Measurements from ENCODE around the gene ZCCHC24. TPM values are rescaled to one million over a fixed set of nuclear protein-coding genes. Genes with fewer than 3 reads are reported as not detected.

ZCCHC24 gene
- total RNA-seq, 2 experiments from 2014 or later, result 0.52 to 0.69 TPM

DNA sequence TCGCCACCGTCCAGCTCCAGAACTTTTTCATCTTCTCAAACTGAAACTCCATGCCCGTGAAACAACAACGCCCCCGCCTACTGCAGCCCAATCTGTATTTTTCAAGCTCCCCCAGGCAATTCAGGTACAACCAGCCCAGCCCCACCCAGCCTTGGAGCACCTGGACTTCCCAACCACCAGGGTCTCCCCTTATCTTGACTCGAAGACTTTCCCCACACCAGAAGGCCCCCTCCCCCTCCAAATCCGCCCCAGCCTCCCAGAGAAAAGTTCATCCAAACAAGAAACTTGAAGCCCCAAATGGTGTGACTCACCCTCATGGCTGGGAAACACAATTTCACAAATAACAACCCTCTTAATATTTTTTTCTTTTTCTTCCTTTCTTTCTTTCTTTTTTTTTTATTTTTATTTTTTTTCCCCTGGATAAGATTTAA is 10.6 kb downstream of the ZCCHC24 start:
- Mint-ChIP-seq H3K4me1 (ENCODE audit: low read depth) (peaks cover 8% of the 10 kb centered on the region), H3K9me3 (no peaks in the 10 kb centered on the region), H3K27me3 (ENCODE audit: low read depth) (no peaks in the 10 kb centered on the region), H3K4me3 (no peak overlapping the region), H3K36me3 (ENCODE audit: low read depth) (no peaks in the 10 kb centered on the region), H3K27ac (no peak overlapping the region)
- DNase-seq, result no peak
- intact Hi-C loops (cut with micrococcal nuclease), result no loop called here
- CTCF ChIA-PET, result interaction anchor here (1.0 kb wide), 1 partner anchor 9 kb away, joined by 3 read pairs; no protein-coding TSS in a partner anchor

DNA sequence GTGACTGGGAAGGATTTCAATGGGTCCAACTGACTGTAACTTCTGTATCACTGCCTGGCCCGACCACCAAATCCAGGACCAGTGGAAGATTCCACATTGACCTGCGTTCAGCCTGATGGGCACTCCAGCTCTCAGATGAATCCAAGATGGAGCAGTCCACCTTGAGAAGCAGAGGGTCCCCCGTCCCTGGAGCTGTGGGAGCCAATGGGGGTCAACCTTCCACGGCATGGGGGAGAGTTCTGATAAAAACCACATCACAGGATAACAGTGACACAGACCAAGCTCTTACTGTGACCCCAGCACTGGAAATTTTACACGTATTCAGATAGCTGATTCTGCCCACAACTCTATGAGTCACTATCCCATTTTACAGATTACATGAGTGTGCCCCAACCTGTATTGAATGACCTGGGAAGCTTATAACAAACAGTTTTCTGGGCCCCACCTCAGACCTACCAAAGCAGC is 11.2 kb downstream of the ZCCHC24 start:
- Mint-ChIP-seq H3K4me1 (ENCODE audit: low read depth) (peaks cover 8% of the 10 kb centered on the region), H3K36me3 (ENCODE audit: low read depth) (no peaks in the 10 kb centered on the region), H3K27ac (no peak overlapping the region), H3K4me3 (no peak overlapping the region), H3K27me3 (ENCODE audit: low read depth) (no peaks in the 10 kb centered on the region), H3K9me3 (no peaks in the 10 kb centered on the region)
- CTCF ChIA-PET, result no interaction called here
- intact Hi-C loops (cut with micrococcal nuclease), result no loop called here
- peak; percentile 17 for DNase-seq

DNA sequence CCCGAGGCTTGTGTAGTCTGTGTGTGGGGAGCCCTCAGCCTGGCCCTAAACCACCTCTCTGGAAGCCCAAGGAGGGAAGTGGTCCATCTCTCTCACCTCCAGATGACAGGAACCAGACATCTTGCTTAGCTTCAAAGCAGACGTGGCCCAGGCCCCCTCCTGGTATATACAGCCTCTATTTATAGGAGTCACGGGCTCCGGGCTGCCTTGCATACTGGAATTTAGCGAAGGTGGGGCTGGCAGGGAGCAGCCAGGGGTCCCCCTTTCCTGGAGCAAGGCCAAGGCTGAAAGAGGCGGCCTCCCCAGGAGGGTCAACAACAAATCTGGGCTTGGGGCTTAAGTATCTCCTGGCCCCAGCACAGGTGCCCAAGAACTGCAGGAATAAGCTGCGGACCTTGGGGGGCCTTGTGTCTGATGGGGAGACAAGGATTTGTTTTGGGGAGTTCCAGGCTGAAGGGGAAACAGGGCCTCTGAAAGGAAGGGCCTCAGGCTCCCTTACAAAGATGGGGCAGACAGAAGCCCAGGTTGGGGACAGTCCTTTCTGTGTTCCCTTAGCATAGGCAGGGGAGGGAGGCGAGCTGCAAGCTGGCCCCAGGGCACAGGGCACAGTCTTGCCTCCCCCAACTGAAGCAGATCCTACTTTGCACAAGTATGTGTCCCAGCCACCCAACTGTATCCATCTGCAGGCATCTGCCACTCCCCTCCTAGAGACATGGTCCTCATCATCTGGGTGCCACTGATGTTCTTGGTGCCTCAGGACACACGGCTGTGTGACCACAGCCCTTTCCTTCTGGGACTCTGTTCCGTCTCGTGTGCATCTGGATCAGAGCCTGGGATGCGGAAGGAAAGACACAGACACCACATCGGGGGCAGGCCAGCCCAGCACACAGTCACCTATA is 11.9 kb downstream of the ZCCHC24 start:
- no peak overlapping the region for H3K27ac Mint-ChIP-seq
- CTCF ChIA-PET, result interaction anchor here (0.6 kb wide), 2 partner anchors 59 to 580 kb away, joined by 3 to 4 read pairs; no protein-coding TSS in a partner anchor
- no peaks in the 10 kb centered on the region for H3K36me3 Mint-ChIP-seq (ENCODE audit: low read depth)
- H3K4me1 Mint-ChIP-seq (ENCODE audit: low read depth), result peaks cover 8% of the 10 kb centered on the region
- no peak overlapping the region for H3K4me3 Mint-ChIP-seq
- intact Hi-C loops (cut with micrococcal nuclease), result no loop called here
- DNase-seq, result no peak
- H3K9me3 Mint-ChIP-seq, result no peaks in the 10 kb centered on the region
- no peaks in the 10 kb centered on the region for H3K27me3 Mint-ChIP-seq (ENCODE audit: low read depth)

DNA sequence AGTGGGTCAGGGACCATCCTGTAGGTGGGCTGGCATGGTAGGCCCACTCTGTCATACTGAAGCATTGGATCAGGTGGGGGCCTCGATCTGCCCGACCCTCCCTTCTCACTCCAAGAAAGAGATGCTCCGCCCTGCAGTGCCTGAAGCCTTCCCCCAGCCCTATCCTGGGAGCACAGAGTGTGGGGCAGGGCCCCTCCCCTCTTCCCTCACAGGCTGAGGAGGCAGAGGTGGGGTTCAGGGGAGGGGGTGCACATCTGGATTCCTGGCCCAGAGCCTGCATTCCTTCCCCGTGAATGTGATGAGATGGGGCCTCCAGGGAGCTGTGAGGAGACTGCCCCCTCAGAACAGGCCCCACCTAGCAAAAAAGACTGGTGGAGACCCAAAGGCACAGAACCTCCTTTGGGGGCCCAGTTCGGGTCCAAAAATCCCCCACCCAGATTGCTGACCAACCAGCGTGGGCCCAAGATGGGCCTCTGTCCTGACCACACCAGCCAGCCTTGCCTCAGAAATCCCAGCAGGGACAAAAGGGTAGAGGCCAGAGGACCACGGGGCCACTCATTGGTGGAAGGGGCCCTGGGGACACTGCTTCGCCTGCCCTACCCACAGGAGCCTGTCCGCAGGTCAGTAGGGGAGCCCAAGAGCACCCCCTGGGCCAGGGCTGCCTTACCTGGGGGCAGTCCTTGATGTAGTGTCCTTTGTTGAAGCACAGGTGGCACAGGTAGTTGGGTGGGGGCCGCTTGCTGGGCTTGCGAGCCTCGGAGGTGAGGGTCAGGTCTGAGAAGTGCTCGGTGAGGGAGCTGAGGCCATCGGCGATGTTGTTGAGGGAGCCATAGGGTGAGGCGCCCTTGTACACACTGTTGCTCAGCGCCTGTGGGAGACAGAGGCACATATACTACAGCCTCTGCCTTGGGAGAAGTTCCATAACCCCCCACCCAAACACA is 13.3 kb downstream of the ZCCHC24 start:
- Mint-ChIP-seq H3K27ac (no peak overlapping the region), H3K9me3 (no peaks in the 10 kb centered on the region), H3K4me3 (no peak overlapping the region), H3K27me3 (ENCODE audit: low read depth) (no peaks in the 10 kb centered on the region), H3K36me3 (ENCODE audit: low read depth) (no peaks in the 10 kb centered on the region), H3K4me1 (ENCODE audit: low read depth) (peaks cover 8% of the 10 kb centered on the region)
- intact Hi-C loops (cut with micrococcal nuclease), result no loop called here
- DNase-seq, result no peak
- CTCF ChIA-PET, result no interaction called here

DNA sequence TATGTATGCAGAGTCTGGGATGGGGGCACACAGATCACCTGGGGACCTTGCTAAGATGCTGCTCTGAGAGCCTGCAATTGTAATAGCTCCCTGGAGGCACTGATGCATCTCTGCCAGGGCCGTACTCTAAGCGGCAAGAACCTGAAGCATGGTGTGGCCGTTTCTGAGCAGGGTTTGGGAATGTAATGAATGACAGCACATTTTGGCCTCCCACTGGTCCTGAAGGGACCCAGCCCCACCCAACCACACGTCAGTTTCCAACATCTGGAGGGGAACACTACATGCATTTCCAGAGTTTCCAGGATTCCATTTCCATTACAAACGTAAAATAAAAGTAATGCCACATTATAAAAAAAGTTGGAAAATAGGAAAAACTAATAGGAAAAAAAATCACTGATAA is 14.0 kb downstream of the ZCCHC24 start:
- Mint-ChIP-seq H3K27me3 (ENCODE audit: low read depth) (no peaks in the 10 kb centered on the region), H3K9me3 (no peaks in the 10 kb centered on the region), H3K36me3 (ENCODE audit: low read depth) (no peaks in the 10 kb centered on the region), H3K27ac (no peak overlapping the region), H3K4me1 (ENCODE audit: low read depth) (peaks cover 8% of the 10 kb centered on the region), H3K4me3 (no peak overlapping the region)
- no peak for DNase-seq
- CTCF ChIA-PET, result interaction anchor here (0.5 to 0.9 kb wide), 2 partner anchors 36 to 57 kb away, joined by 3 read pairs; no protein-coding TSS in a partner anchor
- intact Hi-C loops (cut with micrococcal nuclease), result no loop called here

DNA sequence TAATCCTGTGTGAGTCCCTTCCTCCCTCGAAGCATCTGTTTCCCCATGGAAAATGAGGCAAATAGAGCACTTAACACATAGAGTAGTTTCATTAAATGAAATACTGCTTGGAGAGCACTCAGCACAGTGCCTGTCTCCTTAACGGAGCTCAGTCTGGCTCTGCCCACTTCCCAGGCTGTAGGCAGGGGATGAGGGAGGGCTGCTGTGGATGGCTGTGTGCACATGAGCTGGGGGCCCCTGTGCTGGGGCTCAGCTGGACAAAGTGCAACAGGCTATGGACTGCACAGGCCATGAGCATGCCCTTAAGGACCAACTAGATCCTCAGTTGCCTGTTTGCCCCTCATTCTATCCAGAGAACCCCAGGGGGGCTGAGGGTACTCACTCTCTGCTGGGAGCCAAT is 14.5 kb downstream of the ZCCHC24 start:
- H3K27ac Mint-ChIP-seq, result no peak overlapping the region
- no peaks in the 10 kb centered on the region for H3K27me3 Mint-ChIP-seq (ENCODE audit: low read depth)
- no peaks in the 10 kb centered on the region for H3K9me3 Mint-ChIP-seq
- H3K4me3 Mint-ChIP-seq, result no peak overlapping the region
- intact Hi-C loops (cut with micrococcal nuclease), result no loop called here
- peaks cover 8% of the 10 kb centered on the region for H3K4me1 Mint-ChIP-seq (ENCODE audit: low read depth)
- H3K36me3 Mint-ChIP-seq (ENCODE audit: low read depth), result no peaks in the 10 kb centered on the region
- DNase-seq, result no peak
- CTCF ChIA-PET, result interaction anchor here (0.5 to 0.9 kb wide), 2 partner anchors 37 to 56 kb away, joined by 3 read pairs; no protein-coding TSS in a partner anchor

DNA sequence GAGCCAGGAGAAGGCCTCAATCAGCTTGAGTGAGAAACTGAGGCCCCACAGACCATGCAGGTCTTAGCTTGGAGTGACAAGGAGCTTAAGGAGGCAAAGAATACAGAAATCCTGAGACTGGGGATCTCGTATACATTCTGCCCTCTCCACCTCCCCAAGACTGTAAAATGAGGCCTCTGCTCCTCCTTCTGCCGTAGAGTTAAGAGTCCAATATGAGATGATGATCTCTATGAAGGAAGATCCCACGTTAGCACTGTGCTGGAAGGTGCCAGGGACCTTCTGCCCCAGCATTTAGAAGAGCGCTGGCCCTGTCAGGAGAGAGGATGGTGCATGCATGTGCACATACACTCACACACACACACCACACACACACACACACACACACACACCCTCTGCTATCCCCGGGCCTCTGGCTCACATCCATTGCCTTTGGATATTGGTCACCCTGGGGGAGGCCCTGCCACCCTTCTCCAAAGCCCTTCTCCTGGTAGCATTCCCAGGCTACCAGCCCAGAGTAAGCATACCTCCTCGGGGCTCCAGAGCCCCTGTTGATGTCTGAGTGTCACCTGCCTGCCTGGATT is 15.0 kb downstream of the ZCCHC24 start:
- no peaks in the 10 kb centered on the region for H3K9me3 Mint-ChIP-seq
- H3K4me3 Mint-ChIP-seq, result no peak overlapping the region
- no peak overlapping the region for H3K27ac Mint-ChIP-seq
- CTCF ChIA-PET, result interaction anchor here (0.9 kb wide), 1 partner anchor 56 kb away, joined by 3 read pairs; no protein-coding TSS in a partner anchor
- H3K4me1 Mint-ChIP-seq (ENCODE audit: low read depth), result peaks cover 8% of the 10 kb centered on the region
- H3K36me3 Mint-ChIP-seq (ENCODE audit: low read depth), result no peaks in the 10 kb centered on the region
- DNase-seq, result no peak
- intact Hi-C loops (cut with micrococcal nuclease), result no loop called here
- H3K27me3 Mint-ChIP-seq (ENCODE audit: low read depth), result no peaks in the 10 kb centered on the region

DNA sequence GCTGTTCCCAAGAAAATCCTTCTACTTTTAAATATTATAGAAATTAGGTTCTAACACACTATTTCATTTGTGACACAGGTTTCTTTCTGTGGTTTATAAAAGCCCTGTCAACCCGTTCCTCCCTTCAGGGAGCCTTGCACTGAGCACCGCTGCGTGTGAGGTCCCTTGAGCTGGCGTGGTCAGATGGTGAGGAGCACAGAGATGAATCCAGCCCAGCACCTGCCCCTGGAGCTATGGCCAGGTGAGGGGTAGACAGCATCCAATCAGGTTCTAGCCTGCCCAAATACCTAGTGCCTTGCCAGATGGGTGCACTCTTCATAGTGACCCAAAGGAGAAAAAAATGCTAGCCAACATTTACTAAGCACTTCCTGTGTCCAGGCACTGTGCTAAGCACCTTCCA is 15.7 kb downstream of the ZCCHC24 start:
- Mint-ChIP-seq H3K27ac (no peak overlapping the region), H3K9me3 (no peaks in the 10 kb centered on the region), H3K36me3 (ENCODE audit: low read depth) (no peaks in the 10 kb centered on the region), H3K4me3 (no peak overlapping the region), H3K4me1 (ENCODE audit: low read depth) (peaks cover 7% of the 10 kb centered on the region), H3K27me3 (ENCODE audit: low read depth) (no peaks in the 10 kb centered on the region)
- intact Hi-C loops (cut with micrococcal nuclease), result no loop called here
- no peak for DNase-seq
- CTCF ChIA-PET, result no interaction called here

DNA sequence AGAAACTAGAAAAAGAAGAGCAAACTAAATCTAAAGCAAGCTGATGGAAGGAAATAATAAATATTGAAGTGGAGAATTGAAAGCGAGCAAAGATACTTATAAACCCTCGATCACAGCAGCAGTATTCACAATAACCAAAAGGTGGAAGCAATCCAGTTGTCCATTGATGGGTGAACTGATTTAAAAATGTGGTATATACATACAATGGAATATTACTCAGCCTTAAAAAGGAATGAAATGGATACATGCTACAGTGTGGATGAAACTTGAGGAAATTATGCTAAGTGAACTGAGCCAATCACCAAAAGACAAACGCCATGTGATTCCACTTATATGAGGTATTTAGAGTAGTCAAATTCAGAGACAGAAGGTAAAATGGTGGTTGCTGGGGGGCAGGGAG is 17.5 kb downstream of the ZCCHC24 start:
- Mint-ChIP-seq H3K9me3 (no peaks in the 10 kb centered on the region), H3K36me3 (ENCODE audit: low read depth) (no peaks in the 10 kb centered on the region), H3K4me3 (no peak overlapping the region), H3K27me3 (ENCODE audit: low read depth) (no peaks in the 10 kb centered on the region), H3K27ac (no peak overlapping the region), H3K4me1 (ENCODE audit: low read depth) (no peaks in the 10 kb centered on the region)
- intact Hi-C loops (cut with micrococcal nuclease), result no loop called here
- no peak for DNase-seq
- CTCF ChIA-PET, result no interaction called here

DNA sequence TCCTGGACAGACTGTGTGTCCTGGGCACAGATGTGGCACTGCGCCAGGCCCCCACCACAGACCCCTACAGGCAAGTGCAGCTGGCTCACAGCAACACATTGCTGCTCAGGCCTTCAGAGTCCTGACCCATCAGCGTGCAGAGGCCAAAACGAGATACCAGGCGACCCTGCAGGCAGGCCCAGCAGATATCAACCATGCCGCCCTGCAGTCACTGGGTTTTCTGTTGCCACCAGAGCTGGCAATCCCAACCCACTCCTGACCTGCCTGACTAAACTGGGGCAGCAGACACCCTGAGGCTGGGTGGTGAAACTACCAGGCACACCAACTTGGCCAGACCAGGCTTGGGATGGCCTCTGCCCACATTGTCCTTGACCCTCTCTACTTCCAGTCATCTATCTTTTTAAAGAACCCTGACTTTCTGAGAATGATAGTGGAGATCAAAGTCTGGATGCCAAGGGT is 20.3 kb downstream of the ZCCHC24 start:
- H3K27me3 Mint-ChIP-seq (ENCODE audit: low read depth), result no peaks in the 10 kb centered on the region
- no peak overlapping the region for H3K4me3 Mint-ChIP-seq
- intact Hi-C loops (cut with micrococcal nuclease), result no loop called here
- H3K36me3 Mint-ChIP-seq (ENCODE audit: low read depth), result no peaks in the 10 kb centered on the region
- no peaks in the 10 kb centered on the region for H3K4me1 Mint-ChIP-seq (ENCODE audit: low read depth)
- no peak overlapping the region for H3K27ac Mint-ChIP-seq
- no peak for DNase-seq
- CTCF ChIA-PET, result interaction anchor here (1.0 kb wide), 1 partner anchor 43 kb away, joined by 3 read pairs; no protein-coding TSS in a partner anchor
- no peaks in the 10 kb centered on the region for H3K9me3 Mint-ChIP-seq

DNA sequence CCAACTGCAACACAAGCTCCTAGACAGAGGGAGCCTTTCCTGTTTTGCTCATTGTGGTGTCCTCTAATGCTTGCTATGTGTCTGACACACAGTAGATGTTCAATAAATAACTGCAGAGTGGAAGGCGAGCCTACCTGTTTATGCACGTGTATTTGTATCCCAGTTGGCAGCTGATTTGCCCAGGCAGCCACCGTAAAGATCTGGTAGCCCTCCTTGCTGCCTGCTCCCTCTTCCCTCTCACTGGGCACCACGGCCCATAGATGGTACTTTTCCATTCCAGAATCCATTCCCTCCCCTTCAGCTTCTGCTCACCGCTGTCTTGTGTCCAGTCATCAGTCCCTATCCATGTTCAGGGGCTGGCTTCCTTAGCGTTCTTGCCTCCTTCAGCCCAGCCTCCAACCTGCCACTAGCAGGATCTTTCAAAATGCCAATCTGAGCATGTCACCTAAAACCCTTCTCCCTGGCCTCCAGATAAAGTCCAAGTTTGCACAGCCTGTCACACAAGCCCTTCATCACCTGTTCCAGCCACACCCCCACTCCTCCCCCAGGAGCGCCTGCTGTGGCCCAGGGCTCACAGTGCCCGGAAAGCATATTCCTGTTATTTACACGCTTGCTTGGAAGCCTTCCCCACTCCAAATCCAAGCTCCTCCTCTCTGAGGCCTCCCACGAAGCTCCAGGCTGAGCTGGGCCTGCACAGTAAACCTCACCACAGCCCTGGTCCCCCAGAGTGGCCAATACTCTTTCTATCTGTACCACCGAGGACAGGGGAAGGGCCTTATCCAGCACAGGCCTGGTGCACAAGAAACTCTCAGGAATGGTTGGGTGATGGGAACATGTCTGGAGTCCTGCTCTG is 21.0 kb downstream of the ZCCHC24 start:
- intact Hi-C loops (cut with micrococcal nuclease), result no loop called here
- Mint-ChIP-seq H3K36me3 (ENCODE audit: low read depth) (no peaks in the 10 kb centered on the region), H3K4me1 (ENCODE audit: low read depth) (no peaks in the 10 kb centered on the region), H3K4me3 (no peak overlapping the region), H3K9me3 (no peaks in the 10 kb centered on the region), H3K27me3 (ENCODE audit: low read depth) (no peaks in the 10 kb centered on the region), H3K27ac (no peak overlapping the region)
- CTCF ChIA-PET, result no interaction called here
- DNase-seq, result no peak

Data from activated naive CD4-positive, alpha-beta T cell treated with anti-CD3 and anti-CD28 coated beads for 36 hours (primary cell).